Esophagus muscularis mucosa (tissue), 4 donors: ENCODE data around the gene GAREM1. TPM values are rescaled to one million over a fixed set of nuclear protein-coding genes. Genes with fewer than 3 reads are reported as not detected.

Experiments
- DNase-seq: peaks from one replicate; pipeline ENCODE4 v3.0.0-alpha.2; 2017; ENCODE audit errors: extremely low spot score
- H3K27ac ChIP-seq, 4 donors: fragments of 200-600 bp; sonication (generic); replicated peaks in 1 of 4; 1 replicate in 3 of 4; 2 replicates in 1 of 4; pipeline ENCODE4 v1.5.1; 2016 to 2019; ENCODE audit warnings: mild to moderate bottlenecking in 1 of 4
- H3K27me3 ChIP-seq, 4 donors: fragments of 200-600 bp; sonication (generic); one replicate each; pipeline versions ENCODE4 v1.5.1 to v1.6.0; 2016 to 2019
- H3K36me3 ChIP-seq, 4 donors: fragments of 200-600 bp; sonication (generic); one replicate each; pipeline ENCODE4 v1.5.1; 2016 to 2019
- H3K4me1 ChIP-seq, 4 donors: fragments of 200-600 bp; sonication (generic); one replicate each; pipeline ENCODE4 v1.5.1; 2016 to 2019
- H3K4me3 ChIP-seq, 4 donors: fragments of 200-600 bp; sonication (generic); 1 replicate in 2 of 4; 2 replicates in 2 of 4; pipeline ENCODE4 v1.5.1; 2016 to 2019; ENCODE audit warnings: mild to moderate bottlenecking in 4 of 4, moderate library complexity in 1 of 4
- H3K9me3 ChIP-seq, 4 donors: fragments of 200-600 bp; sonication (generic); 1 replicate in 3 of 4; 2 replicates in 1 of 4; pipeline ENCODE4 v1.5.1; 2016 to 2019
- CTCF ChIP-seq, 3 experiments: fragments of 200-600 bp in 2 of 3; fragments of 450-650 bp in 1 of 3; sonication (generic) in 2 of 3; IDR thresholded peaks; one replicate each; pipeline ENCODE4 v1.5.1; 2017 to 2019; ENCODE audit warnings: antibody characterized with exemption in 3 of 3, mild to moderate bottlenecking in 2 of 3, moderate library complexity in 1 of 3
- EP300 ChIP-seq: sonication (generic); formaldehyde crosslinking; IDR thresholded peaks from one replicate; pipeline ENCODE4 v1.6.1; 2017; ENCODE audit warnings: antibody characterized with exemption
- POLR2A ChIP-seq: fragments of 450-650 bp; IDR thresholded peaks from one replicate; pipeline ENCODE4 v1.6.1; 2017; ENCODE audit warnings: antibody characterized with exemption, moderate library complexity, mild to moderate bottlenecking, low read depth
- POLR2AphosphoS5 ChIP-seq, 2 donors: sonication (generic); formaldehyde crosslinking; IDR thresholded peaks; one replicate each; pipeline ENCODE4 v1.6.1; 2017; ENCODE audit warnings: antibody characterized with exemption in 2 of 2
- WGBS: methylation state at CpG from one replicate; pipeline ENCODE4 v1.1.5; 2018; 5-methylcytosine and 5-hydroxymethylcytosine counted together
- intact Hi-C: fragments of 100-400 bp; cut with DNase I; formaldehyde crosslinking; loops from one replicate; pipeline ENCODE4 v1.15.1; 2023
- total RNA-seq, 4 donors: library from RNA; depleted of rRNA; stranded (reverse); fragments of >200 nt; gene quantifications; one replicate each; pipeline versions ENCODE4 v1.1.0 to v1.2.1, GENCODE V29; 2016

The GAREM1 gene
- total RNA-seq, 4 donors from 2014 or later, result 7.0 to 11.6 (median 9.8) TPM

DNA sequence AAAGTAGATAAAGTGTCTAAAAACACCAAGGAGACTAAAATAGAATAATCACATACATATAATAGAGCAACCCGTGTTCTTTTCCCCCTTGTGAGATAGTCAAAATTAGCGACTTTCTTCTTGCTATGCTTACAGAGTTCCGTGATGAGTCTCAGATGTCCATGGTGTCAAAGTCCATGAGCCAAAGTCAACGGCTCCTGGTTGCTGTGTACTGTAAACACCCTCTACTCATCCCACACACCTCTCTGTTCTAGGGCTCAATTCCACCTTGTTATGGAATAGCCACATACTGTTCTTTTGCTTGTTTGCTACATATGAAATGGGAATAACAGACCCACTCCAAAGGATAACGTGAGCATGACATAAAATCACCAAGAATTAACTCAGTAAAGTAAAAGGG lies 52.5 kb downstream of the GAREM1 start:
- no peaks in the 10 kb centered on the region for H3K36me3 ChIP-seq
- H3K4me1 ChIP-seq, result peaks cover 30 to 40% (median 35%) of the 10 kb centered on the region in 4 donors
- TF ChIP-seq CTCF (IDR thresholded peaks at IDR 0.05), result no peak
- TF ChIP-seq EP300, result no peak
- no peak for TF ChIP-seq POLR2AphosphoS5 (IDR thresholded peaks at IDR 0.05)
- TF ChIP-seq POLR2A, result no peak
- intact Hi-C loops, result no loop called here
- no peak overlapping the region for H3K27ac ChIP-seq
- H3K9me3 ChIP-seq, result no peaks in the 10 kb centered on the region
- H3K27me3 ChIP-seq, result no peaks in the 10 kb centered on the region
- DNase-seq, result no peak
- WGBS, result 89% methylated on average over 5 of the region's 5 CpGs
- no peak overlapping the region for H3K4me3 ChIP-seq

DNA sequence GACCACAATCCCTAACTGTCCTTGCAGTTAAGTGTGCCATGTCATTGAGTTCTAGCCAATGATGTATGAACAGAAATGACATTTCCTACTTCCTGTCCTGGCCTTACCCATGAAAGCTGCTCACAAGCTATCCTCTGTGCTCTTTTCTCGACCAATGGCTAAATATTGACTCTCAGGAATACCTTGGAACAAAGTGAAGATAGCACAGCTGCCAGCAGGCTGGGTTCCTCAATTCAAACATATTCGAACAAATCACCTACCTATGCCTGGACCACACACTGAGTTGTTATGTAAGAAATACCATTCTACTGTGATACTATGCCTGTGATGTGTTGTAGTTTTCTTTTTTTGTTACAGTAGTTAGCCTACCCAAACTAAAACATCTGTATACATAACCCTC lies 65.1 kb downstream of the GAREM1 start:
- no peak for TF ChIP-seq POLR2A
- no peak for TF ChIP-seq EP300
- no peak for TF ChIP-seq POLR2AphosphoS5 (IDR thresholded peaks at IDR 0.05)
- TF ChIP-seq CTCF (IDR thresholded peaks at IDR 0.05), result no peak
- Histone ChIP-seq H3K4me1 (peaks cover 8 to 16% (median 14%) of the 10 kb centered on the region in 4 donors), H3K9me3 (no peaks in the 10 kb centered on the region), H3K27ac (no peak overlapping the region), H3K36me3 (no peaks in the 10 kb centered on the region), H3K27me3 (no peaks in the 10 kb centered on the region), H3K4me3 (no peak overlapping the region)
- 62% methylated on average over 2 of the region's 2 CpGs for WGBS
- intact Hi-C loops, result no loop called here
- no peak for DNase-seq

- TF ChIP-seq EP300 (no peak), CTCF (IDR thresholded peaks at IDR 0.05) (no peak)
- H3K36me3 ChIP-seq, result no peaks in the 10 kb centered on the region
- no peaks in the 10 kb centered on the region for H3K27me3 ChIP-seq
- no peak for DNase-seq
- H3K9me3 ChIP-seq, result no peaks in the 10 kb centered on the region
- 88% methylated on average over 4 of the region's 4 CpGs for WGBS
- no peak overlapping the region for H3K27ac ChIP-seq
- peaks cover 8 to 16% (median 12%) of the 10 kb centered on the region in 4 donors for H3K4me1 ChIP-seq
- H3K4me3 ChIP-seq, result no peak overlapping the region
- intact Hi-C loops, result no loop called here
Observed at GRCh38 chr18:32401621-32402020, 69.1 kb downstream of the GAREM1 start.

DNA sequence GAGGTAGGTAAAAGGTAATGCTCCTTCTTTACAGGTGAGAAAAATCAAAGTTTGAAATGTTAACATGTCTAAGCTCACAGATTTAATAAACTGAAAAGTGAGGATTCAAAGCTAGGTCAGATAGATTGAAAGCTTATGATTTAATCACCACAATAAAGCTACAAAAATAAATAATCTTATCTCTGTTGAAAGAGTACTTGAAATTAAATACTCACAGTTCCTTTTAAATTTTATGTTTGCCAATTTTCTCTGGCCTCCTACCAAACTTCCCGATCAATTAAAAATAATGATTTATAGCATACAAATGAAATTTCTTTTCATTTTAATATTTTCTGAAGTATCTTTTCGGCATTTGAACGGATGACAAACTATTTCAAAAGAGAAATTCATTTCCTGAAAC lies 77.3 kb downstream of the GAREM1 start:
- H3K4me1 ChIP-seq, result peaks cover 0 to 7% (median 0%) of the 10 kb centered on the region in 4 donors
- intact Hi-C loops, result no loop called here
- no peak overlapping the region for H3K4me3 ChIP-seq
- no peaks in the 10 kb centered on the region for H3K9me3 ChIP-seq
- H3K27ac ChIP-seq, result no peak overlapping the region
- no peak for DNase-seq
- TF ChIP-seq POLR2AphosphoS5 (IDR thresholded peaks at IDR 0.05) (no peak), CTCF (IDR thresholded peaks at IDR 0.05) (no peak), EP300 (no peak), POLR2A (no peak)
- no peaks in the 10 kb centered on the region for H3K36me3 ChIP-seq
- 70% methylated on average over 3 of the region's 3 CpGs for WGBS
- H3K27me3 ChIP-seq, result no peaks in the 10 kb centered on the region

- H3K4me1 ChIP-seq, result peaks cover 5 to 14% (median 10%) of the 10 kb centered on the region in 4 donors
- H3K9me3 ChIP-seq, result no peaks in the 10 kb centered on the region
- WGBS, result 81% methylated on average over 7 of the region's 7 CpGs
- no peak for DNase-seq
- no peak overlapping the region for H3K4me3 ChIP-seq
- intact Hi-C loops, result no loop called here
- no peak for TF ChIP-seq POLR2AphosphoS5 (IDR thresholded peaks at IDR 0.05)
- TF ChIP-seq EP300, result no peak
- no peak for TF ChIP-seq CTCF (IDR thresholded peaks at IDR 0.05)
- no peak for TF ChIP-seq POLR2A
- H3K27ac ChIP-seq, result no peak overlapping the region
- no peaks in the 10 kb centered on the region for H3K27me3 ChIP-seq
- no peaks in the 10 kb centered on the region for H3K36me3 ChIP-seq
Observed at GRCh38 chr18:32391126-32391525, 79.6 kb downstream of the GAREM1 start.
